HEK293 (cell line): ENCODE results near the gene LY9.

ENCODE experiments used
- CTCF ChIA-PET: fragments of 350-600 bp; formaldehyde crosslinking; extraction: SDS; loops from one replicate; lab custom pipeline; 2021; ENCODE audit warnings: antibody characterized with exemption; lab: Yijun Ruan, JAX
- POLR2A ChIA-PET: fragments of 300-600 bp; formaldehyde crosslinking; extraction: SDS; loops from one replicate; lab custom pipeline; 2020; ENCODE audit warnings: antibody characterized with exemption, inconsistent platforms; lab: Yijun Ruan, JAX
- H3K27ac ChIP-seq: fragments of 200-500 bp; sonication (Bioruptor generic); 2 replicates; pipeline ENCODE4 v1.5.1; 2014; ENCODE audit warnings: low read depth, low read length, control low read depth, inconsistent platforms; ENCODE audit errors: extremely low read depth
- H3K36me3 ChIP-seq, 2 experiments: fragments of 200-500 bp in 1 of 2; sonication (Bioruptor generic) in 1 of 2; 1 replicate in 1 of 2; 2 replicates in 1 of 2; pipeline ENCODE4 v1.5.1; 2014 to 2017; ENCODE audit warnings: inconsistent platforms in 2 of 2, low read length in 2 of 2; ENCODE audit not compliant: control insufficient read depth in 2 of 2, insufficient read depth in 1 of 2
- H3K4me1 ChIP-seq: fragments of 200-500 bp; sonication (Bioruptor generic); 2 replicates; pipeline ENCODE4 v1.5.1; 2014; ENCODE audit warnings: mild to moderate bottlenecking, low read length, inconsistent platforms; ENCODE audit not compliant: control insufficient read depth, insufficient read depth
- H3K4me3 ChIP-seq: 2 replicates; pipeline ENCODE4 v1.5.1; 2011; ENCODE audit warnings: low read depth, mild to moderate bottlenecking, control low read depth, low read length, moderate library complexity
- H3K9me3 ChIP-seq: fragments of 200-500 bp; sonication (Bioruptor generic); 2 replicates; pipeline ENCODE4 v1.5.1; 2014; ENCODE audit warnings: low read depth, low read length, inconsistent platforms; ENCODE audit not compliant: control insufficient read depth, insufficient read depth
- BCL11A ChIP-seq: fragments of 450-650 bp; formaldehyde crosslinking; IDR thresholded peaks from 2 replicates; pipeline ENCODE4 v1.5.1; 2016; ENCODE audit warnings: low read depth, missing biosample characterization, missing genetic modification characterization
- SP2 ChIP-seq: fragments of 450-650 bp; formaldehyde crosslinking; IDR thresholded peaks from 2 replicates; pipeline ENCODE4 v1.5.1; 2016; ENCODE audit warnings: missing biosample characterization, missing genetic modification characterization
- ZEB2 ChIP-seq: fragments of 450-650 bp; formaldehyde crosslinking; IDR thresholded peaks from 2 replicates; pipeline ENCODE4 v1.5.1; 2016; ENCODE audit warnings: missing biosample characterization, missing genetic modification characterization
- ZNF23 ChIP-seq: fragments of 450-650 bp; formaldehyde crosslinking; IDR thresholded peaks from 2 replicates; pipeline ENCODE4 v1.5.1; 2016; ENCODE audit warnings: missing biosample characterization, missing genetic modification characterization, borderline replicate concordance
- ZNF292 ChIP-seq: fragments of 450-650 bp; formaldehyde crosslinking; IDR thresholded peaks from 2 replicates; pipeline ENCODE4 v1.5.1; 2016; ENCODE audit warnings: low read depth, missing biosample characterization, missing genetic modification characterization, borderline replicate concordance
- ZNF341 ChIP-seq: fragments of 450-650 bp; formaldehyde crosslinking; IDR thresholded peaks from 2 replicates; pipeline ENCODE4; 2016; ENCODE audit warnings: low read depth, missing biosample characterization, missing genetic modification characterization
- ZNF366 ChIP-seq: fragments of 450-650 bp; formaldehyde crosslinking; conservative IDR thresholded peaks from 2 replicates; pipeline ENCODE4 v1.5.1; 2016; ENCODE audit warnings: missing biosample characterization, missing genetic modification characterization
- ZNF777 ChIP-seq: fragments of 450-650 bp; formaldehyde crosslinking; IDR thresholded peaks from 2 replicates; pipeline ENCODE4 v1.5.1; 2017; ENCODE audit warnings: missing biosample characterization, missing genetic modification characterization, borderline replicate concordance
- ZNF830 ChIP-seq: fragments of 450-650 bp; IDR thresholded peaks from 2 replicates; pipeline ENCODE4 v1.5.0; 2018; ENCODE audit warnings: missing biosample characterization, missing genetic modification characterization, low read depth, mild to moderate bottlenecking, moderate library complexity
- TF ChIP-seq, protein P1 (sequence below): fragments of 450-650 bp; formaldehyde crosslinking; IDR thresholded peaks from 2 replicates; pipeline ENCODE4 v1.5.1; 2016; ENCODE audit warnings: missing biosample characterization, missing genetic modification characterization
- TF ChIP-seq, protein P2 (sequence below): fragments of 450-650 bp; formaldehyde crosslinking; IDR thresholded peaks from 2 replicates; pipeline ENCODE4 v1.5.1; 2017; ENCODE audit warnings: missing biosample characterization, missing genetic modification characterization
- TF ChIP-seq, protein P3 (sequence below): fragments of 450-650 bp; formaldehyde crosslinking; conservative IDR thresholded peaks from 2 replicates; pipeline ENCODE4 v1.5.1; 2016; ENCODE audit warnings: low read depth, missing biosample characterization, missing genetic modification characterization
- TF ChIP-seq, protein P4 (sequence below): fragments of 450-650 bp; formaldehyde crosslinking; IDR thresholded peaks from 2 replicates; pipeline ENCODE4 v1.5.1; 2017; ENCODE audit warnings: missing biosample characterization, missing genetic modification characterization

LY9 gene

DNA sequence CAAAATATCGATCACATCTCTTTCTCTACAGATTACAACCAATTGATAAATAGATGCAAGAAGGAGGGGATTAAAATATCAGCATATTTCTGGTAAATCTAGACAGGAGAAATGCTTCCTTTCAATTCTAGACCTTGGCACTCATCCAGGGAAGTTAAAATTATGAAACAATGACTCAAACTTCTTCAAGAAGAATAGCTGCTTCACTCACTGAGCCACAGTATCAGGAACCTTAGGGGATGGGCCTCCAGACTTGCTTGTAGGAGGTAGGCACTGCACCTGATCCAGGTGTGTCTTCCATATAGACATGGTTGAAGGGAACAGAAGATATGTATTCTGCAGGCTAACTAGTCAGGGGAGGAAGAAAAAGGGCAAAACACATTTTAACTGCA lies 47.1 kb upstream of the LY9 start (continued):
- TF ChIP-seq, protein P1, sequence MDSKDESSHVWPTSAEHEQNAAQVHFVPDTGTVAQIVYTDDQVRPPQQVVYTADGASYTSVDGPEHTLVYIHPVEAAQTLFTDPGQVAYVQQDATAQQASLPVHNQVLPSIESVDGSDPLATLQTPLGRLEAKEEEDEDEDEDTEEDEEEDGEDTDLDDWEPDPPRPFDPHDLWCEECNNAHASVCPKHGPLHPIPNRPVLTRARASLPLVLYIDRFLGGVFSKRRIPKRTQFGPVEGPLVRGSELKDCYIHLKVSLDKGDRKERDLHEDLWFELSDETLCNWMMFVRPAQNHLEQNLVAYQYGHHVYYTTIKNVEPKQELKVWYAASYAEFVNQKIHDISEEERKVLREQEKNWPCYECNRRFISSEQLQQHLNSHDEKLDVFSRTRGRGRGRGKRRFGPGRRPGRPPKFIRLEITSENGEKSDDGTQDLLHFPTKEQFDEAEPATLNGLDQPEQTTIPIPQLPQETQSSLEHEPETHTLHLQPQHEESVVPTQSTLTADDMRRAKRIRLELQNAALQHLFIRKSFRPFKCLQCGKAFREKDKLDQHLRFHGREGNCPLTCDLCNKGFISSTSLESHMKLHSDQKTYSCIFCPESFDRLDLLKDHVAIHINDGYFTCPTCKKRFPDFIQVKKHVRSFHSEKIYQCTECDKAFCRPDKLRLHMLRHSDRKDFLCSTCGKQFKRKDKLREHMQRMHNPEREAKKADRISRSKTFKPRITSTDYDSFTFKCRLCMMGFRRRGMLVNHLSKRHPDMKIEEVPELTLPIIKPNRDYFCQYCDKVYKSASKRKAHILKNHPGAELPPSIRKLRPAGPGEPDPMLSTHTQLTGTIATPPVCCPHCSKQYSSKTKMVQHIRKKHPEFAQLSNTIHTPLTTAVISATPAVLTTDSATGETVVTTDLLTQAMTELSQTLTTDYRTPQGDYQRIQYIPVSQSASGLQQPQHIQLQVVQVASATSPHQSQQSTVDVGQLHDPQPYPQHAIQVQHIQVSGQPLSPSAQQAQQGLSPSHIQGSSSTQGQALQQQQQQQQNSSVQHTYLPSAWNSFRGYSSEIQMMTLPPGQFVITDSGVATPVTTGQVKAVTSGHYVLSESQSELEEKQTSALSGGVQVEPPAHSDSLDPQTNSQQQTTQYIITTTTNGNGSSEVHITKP (tag by site-specific recombination): no peak
- TF ChIP-seq ZNF292 (tag by site-specific recombination): no peak
- TF ChIP-seq, protein P2, sequence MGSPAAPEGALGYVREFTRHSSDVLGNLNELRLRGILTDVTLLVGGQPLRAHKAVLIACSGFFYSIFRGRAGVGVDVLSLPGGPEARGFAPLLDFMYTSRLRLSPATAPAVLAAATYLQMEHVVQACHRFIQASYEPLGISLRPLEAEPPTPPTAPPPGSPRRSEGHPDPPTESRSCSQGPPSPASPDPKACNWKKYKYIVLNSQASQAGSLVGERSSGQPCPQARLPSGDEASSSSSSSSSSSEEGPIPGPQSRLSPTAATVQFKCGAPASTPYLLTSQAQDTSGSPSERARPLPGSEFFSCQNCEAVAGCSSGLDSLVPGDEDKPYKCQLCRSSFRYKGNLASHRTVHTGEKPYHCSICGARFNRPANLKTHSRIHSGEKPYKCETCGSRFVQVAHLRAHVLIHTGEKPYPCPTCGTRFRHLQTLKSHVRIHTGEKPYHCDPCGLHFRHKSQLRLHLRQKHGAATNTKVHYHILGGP (tag by site-specific recombination): no peak
- TF ChIP-seq ZEB2 (tag by site-specific recombination): no peak
- no peak for TF ChIP-seq ZNF23 (tag by site-specific recombination)
- TF ChIP-seq, protein P3, sequence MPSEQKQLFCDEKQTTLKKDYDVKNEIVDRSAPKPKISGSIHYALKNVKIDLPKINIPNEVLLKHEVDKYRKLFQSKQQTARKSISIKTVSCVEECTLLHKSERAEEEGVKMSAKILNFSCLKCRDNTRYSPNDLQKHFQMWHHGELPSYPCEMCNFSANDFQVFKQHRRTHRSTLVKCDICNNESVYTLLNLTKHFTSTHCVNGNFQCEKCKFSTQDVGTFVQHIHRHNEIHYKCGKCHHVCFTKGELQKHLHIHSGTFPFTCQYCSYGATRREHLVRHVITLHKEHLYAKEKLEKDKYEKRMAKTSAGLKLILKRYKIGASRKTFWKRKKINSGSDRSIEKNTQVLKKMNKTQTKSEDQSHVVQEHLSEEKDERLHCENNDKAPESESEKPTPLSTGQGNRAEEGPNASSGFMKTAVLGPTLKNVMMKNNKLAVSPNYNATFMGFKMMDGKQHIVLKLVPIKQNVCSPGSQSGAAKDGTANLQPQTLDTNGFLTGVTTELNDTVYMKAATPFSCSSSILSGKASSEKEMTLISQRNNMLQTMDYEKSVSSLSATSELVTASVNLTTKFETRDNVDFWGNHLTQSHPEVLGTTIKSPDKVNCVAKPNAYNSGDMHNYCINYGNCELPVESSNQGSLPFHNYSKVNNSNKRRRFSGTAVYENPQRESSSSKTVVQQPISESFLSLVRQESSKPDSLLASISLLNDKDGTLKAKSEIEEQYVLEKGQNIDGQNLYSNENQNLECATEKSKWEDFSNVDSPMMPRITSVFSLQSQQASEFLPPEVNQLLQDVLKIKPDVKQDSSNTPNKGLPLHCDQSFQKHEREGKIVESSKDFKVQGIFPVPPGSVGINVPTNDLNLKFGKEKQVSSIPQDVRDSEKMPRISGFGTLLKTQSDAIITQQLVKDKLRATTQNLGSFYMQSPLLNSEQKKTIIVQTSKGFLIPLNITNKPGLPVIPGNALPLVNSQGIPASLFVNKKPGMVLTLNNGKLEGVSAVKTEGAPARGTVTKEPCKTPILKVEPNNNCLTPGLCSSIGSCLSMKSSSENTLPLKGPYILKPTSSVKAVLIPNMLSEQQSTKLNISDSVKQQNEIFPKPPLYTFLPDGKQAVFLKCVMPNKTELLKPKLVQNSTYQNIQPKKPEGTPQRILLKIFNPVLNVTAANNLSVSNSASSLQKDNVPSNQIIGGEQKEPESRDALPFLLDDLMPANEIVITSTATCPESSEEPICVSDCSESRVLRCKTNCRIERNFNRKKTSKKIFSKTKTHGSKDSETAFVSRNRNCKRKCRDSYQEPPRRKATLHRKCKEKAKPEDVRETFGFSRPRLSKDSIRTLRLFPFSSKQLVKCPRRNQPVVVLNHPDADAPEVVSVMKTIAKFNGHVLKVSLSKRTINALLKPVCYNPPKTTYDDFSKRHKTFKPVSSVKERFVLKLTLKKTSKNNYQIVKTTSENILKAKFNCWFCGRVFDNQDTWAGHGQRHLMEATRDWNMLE (tag by site-specific recombination): no peak
- no peak for TF ChIP-seq SP2 (tag by site-specific recombination)
- TF ChIP-seq, protein P4, sequence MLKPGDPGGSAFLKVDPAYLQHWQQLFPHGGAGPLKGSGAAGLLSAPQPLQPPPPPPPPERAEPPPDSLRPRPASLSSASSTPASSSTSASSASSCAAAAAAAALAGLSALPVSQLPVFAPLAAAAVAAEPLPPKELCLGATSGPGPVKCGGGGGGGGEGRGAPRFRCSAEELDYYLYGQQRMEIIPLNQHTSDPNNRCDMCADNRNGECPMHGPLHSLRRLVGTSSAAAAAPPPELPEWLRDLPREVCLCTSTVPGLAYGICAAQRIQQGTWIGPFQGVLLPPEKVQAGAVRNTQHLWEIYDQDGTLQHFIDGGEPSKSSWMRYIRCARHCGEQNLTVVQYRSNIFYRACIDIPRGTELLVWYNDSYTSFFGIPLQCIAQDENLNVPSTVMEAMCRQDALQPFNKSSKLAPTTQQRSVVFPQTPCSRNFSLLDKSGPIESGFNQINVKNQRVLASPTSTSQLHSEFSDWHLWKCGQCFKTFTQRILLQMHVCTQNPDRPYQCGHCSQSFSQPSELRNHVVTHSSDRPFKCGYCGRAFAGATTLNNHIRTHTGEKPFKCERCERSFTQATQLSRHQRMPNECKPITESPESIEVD (tag by site-specific recombination): no peak
- no peak for TF ChIP-seq ZNF341
- no peak for TF ChIP-seq ZNF777 (tag by site-specific recombination)

DNA sequence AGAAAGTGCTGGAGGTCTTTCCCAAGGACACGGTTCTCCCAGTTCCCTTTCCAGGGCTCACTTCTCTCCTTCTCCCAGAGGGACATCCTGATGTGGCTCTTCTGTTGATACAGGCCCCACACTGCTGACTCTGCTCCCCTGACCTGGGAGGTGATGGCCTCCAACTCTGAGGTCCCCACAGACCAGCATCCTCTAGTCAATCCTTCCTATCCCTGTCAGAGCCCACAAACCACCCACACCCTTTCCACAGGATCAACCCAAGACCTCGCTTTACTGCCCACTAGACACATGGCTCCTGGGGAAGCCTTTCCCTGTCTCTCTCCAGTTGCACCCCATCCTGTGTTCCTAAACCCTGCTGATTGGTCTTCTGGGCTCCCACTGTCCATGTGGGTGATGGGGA lies 45.4 kb upstream of the LY9 start:
- no peaks in the 10 kb centered on the region for H3K36me3 ChIP-seq
- CTCF ChIA-PET: interaction anchor here (0.7 kb wide), 1 partner anchor 11 kb away, joined by 3 read pairs; no protein-coding TSS in a partner anchor
- no peak overlapping the region for H3K4me3 ChIP-seq
- peaks cover 8% of the 10 kb centered on the region; the same call in 1 of the 2 replicates for H3K4me1 ChIP-seq
- H3K27ac ChIP-seq: no peak overlapping the region
- no peaks in the 10 kb centered on the region for H3K9me3 ChIP-seq
- TF ChIP-seq ZNF830: no peak
- TF ChIP-seq BCL11A (tag by site-specific recombination): no peak
- TF ChIP-seq ZNF366 (tag by site-specific recombination): no peak
- POLR2A ChIA-PET: no interaction called here
